HG02970 (cell line): ENCODE measurements around the gene WAC.
"Not testable (repeated sequence)": the region's sequence is repeated elsewhere in the genome, so short reads cannot be mapped to it uniquely, and the experiment has no call there.

Experiments used
- ATAC-seq: cut with Tn5 transposase; IDR thresholded peaks from one replicate; pipeline ENCODE4 v1.9.1; 2021; ENCODE audit warnings: mild to moderate bottlenecking, moderate library complexity, moderate number of reproducible peaks; ENCODE audit not compliant: unreplicated experiment, low FRiP score

The WAC gene

DNA sequence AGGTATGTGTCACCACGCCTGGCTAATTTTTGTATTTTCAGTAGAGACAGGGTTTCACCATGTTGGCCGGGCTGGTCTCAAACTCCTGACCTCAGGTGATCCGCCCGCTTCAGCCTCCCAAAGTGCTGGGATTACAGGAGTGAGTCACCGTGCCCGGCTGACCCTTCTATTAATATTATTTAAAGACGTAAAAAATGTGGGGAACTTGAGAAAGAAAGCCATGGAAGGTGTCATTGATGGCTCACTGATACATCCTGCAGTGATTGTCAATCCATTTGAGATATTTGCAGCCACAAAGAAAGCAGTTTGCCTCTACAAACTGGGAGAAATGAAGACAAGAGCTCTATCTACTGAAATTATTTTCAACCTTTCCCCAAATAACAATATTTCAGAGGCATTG is 125.9 kb downstream of the WAC start:
- ATAC-seq, result not testable (repeated sequence)

DNA sequence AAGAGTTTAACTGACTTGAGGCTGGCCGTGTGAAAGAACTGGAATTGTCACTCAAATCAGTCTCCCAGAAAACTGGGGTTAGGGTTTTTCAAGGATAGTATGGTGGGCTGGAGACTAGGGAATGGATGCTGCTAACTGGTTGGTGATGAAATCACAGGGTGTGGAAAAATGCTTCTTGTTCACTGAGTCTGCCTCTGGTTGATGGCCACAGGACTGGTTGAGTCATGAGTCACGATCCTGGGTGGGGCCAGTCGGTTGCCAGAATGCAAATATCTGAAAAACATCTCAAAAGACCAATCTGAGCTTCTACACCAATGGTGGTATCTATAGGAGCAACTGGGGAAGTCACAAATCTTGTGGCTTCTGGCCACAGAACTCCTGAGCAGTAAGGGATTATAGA is 128.1 kb downstream of the WAC start:
- ATAC-seq, result no peak

- peak; percentile 58 for ATAC-seq
Observed at GRCh38 chr10:28663576-28664368, 130.9 kb downstream of the WAC start.

- ATAC-seq, result no peak
Observed at GRCh38 chr10:28664369-28664740, 131.4 kb downstream of the WAC start.

- no peak for ATAC-seq
Observed at GRCh38 chr10:28666751-28667467, 134.0 kb downstream of the WAC start.

DNA sequence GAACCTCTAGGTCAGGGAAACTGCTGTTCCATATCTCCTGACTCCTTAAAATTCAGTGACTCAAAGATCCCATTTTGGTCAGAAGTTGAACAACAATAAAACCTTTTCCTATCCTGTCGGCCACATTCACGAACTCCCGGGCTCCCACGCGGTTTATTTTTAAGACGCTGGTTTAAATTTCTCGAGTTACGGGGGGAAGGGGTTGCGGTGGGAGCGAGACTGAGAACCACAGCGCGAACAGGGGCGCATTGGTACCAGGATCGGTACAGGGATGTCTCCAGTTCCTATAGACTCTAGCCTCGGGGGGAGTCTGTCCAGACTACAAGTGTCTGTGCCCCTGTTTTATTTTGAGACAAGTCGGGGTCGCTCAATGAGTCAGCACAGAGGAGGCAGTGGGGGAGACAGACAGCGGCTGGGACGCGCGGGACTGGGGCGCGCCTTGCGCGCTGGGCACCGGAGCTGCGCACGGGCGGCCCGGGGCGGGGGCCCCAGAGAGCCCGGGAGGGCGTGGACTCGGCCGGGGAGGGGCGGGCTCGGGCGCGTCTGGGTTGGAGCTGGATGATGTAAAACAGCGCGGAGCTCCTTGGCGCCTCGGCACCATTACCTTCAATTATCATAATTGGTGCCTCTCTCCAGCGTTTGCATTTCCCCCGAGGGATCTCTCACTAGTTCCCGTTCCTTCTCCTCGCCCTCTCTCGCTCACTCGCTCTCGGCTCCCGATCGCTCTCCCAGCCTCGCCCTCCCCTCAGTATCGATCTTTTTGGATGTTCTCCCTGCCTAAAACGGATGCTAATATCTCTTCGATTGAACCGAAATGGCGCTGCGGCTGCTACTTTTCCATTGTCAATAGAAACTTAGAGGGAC is 135.7 kb downstream of the WAC start:
- ATAC-seq, result no peak

- no peak for ATAC-seq
Observed at GRCh38 chr10:28669227-28670173, 136.6 kb downstream of the WAC start.
